Activated T-cell treated with anti-CD3 and anti-CD28 coated beads, Interleukin-2, amount 50 U/mL, for 24 hours (primary cell): ENCODE results near the gene CDK11A.
"Not testable (repeated sequence)": the region's sequence is repeated elsewhere in the genome, so short reads cannot be mapped to it uniquely, and the experiment has no call there.

Experiments
- DNase-seq: peaks from one replicate; pipeline ENCODE4 v3.0.0-alpha.2; 2020
- H3K27ac Mint-ChIP-seq: 2 replicates; pipeline ENCODE4 v1.8.0; 2020; ENCODE audit warnings: mild to moderate bottlenecking, mixed read lengths
- H3K27me3 Mint-ChIP-seq: 2 replicates; pipeline ENCODE4 v1.8.0; 2020; ENCODE audit warnings: mixed read lengths
- H3K36me3 Mint-ChIP-seq: 2 replicates; pipeline ENCODE4 v1.8.0; 2020; ENCODE audit warnings: low read depth, mixed read lengths
- H3K4me1 Mint-ChIP-seq: 2 replicates; pipeline ENCODE4 v1.8.0; 2020; ENCODE audit warnings: low read depth, mixed read lengths
- H3K4me3 Mint-ChIP-seq: 2 replicates; pipeline ENCODE4 v1.8.0; 2020; ENCODE audit warnings: mild to moderate bottlenecking, moderate library complexity, mixed read lengths
- H3K9me3 Mint-ChIP-seq: 2 replicates; pipeline ENCODE4 v1.8.0; 2020; ENCODE audit warnings: mixed read lengths

The CDK11A gene

DNA sequence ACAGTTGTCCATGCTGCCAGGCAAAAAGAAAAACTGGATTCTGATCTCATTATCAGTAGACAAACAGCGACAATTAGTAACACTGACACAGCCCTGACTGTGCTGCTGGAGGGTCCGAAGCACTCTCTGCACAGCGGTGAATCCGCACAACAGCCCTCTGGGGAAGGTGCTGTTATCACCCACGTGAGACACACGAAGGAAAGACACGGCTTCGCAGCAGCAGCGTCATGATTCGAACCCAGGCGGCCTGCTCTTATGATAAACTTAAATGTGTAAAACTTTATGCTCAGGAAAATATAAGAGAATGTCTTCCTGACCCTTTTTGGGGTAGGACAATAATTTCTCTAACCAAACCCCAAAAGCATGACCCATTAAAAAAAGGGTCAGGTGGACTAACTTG, 18.4 kb upstream of the CDK11A start:
- DNase-seq, H3K9me3 Mint-ChIP-seq, H3K4me1 Mint-ChIP-seq, H3K27me3 Mint-ChIP-seq, H3K4me3 Mint-ChIP-seq: not testable (repeated sequence)
- peaks cover 18% of the 10 kb centered on the region for H3K36me3 Mint-ChIP-seq
- H3K27ac Mint-ChIP-seq, result peak overlapping the region; percentile 41

DNA sequence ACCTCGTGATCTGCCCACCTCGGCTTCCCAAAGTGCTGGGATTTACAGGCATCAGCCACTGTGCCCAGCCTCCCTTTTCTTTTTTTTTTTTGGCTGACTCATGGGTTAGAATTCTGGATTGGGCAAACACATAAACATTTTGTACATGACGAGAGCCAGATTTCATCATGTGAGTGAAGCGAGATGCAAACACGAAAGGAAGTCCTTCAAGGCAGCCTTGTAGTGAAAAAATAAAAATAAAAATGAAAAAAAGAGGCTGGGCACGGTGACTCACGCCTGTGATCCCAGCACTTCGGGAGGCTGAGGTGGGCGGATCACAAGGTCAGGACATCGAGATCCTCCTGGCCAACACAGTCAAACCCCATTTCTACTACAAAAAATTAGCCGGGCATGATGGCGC, 16.9 kb upstream of the CDK11A start:
- not testable (repeated sequence) for H3K27me3 Mint-ChIP-seq, DNase-seq, H3K4me3 Mint-ChIP-seq, H3K9me3 Mint-ChIP-seq, H3K4me1 Mint-ChIP-seq, H3K27ac Mint-ChIP-seq
- H3K36me3 Mint-ChIP-seq, result peaks cover 30% of the 10 kb centered on the region

DNA sequence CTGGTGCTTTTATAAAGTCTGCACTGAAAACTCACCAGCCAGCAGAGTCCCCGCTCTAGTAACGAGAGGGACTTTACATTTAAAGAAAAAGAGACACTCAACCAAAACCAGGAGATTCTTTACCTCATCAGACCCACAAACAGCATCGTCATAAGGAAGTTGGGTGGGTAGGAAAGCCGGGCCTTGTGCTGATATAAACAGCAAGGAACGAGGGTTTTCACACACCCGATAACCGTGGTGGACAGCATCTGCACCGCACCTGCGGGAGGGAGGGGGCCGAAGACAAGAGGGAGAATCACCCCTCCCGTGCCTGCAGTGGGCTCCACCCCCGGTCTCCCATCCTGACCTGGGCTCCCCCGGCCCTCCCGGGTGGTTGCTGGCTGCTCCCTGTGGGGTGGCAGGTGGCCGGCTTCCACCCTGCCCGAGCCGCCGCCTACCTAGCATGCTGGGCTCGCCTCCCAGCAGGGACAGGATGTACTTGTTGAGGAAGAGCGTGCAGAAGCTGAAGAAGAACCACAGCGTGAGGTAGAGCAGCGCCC, 14.7 kb upstream of the CDK11A start:
- H3K36me3 Mint-ChIP-seq, result peaks cover 43% of the 10 kb centered on the region
- not testable (repeated sequence) for H3K27ac Mint-ChIP-seq, H3K27me3 Mint-ChIP-seq, H3K9me3 Mint-ChIP-seq, H3K4me1 Mint-ChIP-seq, H3K4me3 Mint-ChIP-seq, DNase-seq

DNA sequence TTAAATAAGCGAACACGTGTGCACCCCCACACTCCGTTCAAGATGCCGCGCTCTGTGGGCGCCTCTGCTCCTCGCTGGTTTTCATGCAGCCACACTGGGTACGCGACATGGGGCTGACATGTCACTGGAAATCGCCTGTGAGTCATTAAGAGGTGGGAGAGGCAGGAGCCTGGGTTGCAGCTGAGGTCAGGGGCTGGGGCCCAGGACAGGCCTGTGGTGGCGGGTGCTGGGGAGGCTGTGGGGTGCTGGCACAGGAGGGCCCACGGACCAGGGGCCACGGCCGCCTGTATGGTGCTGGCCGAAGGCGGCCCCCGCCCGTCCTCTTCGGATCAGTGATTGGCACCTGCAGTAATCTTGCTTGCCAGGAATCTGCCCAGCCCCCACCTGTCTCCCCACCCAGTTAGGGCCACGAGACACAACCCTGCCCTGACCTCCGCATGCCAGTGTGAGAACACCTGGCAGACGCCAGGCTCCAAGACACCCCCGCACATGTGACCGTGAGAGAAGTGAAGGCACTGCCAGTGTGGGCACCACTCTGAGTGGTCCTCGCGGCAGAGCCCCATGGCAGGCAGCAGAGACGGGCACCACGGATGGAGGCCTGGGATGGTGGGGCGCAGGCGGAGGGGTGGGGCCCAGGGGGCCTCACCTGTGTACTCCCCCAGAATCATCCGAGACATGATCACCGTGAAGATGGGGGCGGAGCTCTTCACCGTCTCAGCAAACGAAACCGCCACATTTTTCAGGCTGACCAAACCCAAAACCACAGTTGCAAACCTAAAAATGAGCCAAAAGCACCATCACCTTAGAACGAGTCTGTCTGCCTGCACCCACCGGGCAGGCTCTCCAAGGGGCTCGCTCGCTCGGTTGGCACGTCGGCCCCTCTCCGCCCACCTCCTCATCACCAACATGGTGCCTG, 13.8 kb upstream of the CDK11A start:
- not testable (repeated sequence) for H3K9me3 Mint-ChIP-seq, H3K27me3 Mint-ChIP-seq, H3K4me3 Mint-ChIP-seq, DNase-seq, H3K4me1 Mint-ChIP-seq
- peaks cover 45% of the 10 kb centered on the region for H3K36me3 Mint-ChIP-seq
- H3K27ac Mint-ChIP-seq, result peak overlapping the region; percentile 73

DNA sequence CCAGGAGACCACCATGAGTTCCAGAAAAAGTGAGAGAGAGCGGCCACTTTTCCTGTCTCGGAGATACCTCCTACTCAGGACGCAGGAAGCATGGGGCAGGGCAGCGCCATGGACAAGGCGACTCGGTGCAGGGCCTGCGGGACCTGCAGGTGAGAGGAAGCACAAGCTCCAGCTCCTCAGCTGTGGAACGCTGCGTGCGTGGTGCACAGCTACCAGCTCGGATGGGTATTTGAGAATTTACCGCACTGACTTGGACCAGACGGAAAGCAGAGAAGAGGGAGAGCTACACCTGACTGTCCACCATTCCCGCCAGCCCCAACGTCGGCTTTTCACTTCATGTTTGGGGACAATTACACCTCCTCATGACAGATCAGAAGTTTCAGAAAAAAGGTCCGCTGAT, 8.2 kb upstream of the CDK11A start:
- no peaks in the 10 kb centered on the region for H3K27me3 Mint-ChIP-seq
- H3K4me1 Mint-ChIP-seq, result peaks cover 11% of the 10 kb centered on the region
- H3K4me3 Mint-ChIP-seq, result no peak overlapping the region
- peak; percentile 9 for DNase-seq
- peaks cover 55% of the 10 kb centered on the region for H3K36me3 Mint-ChIP-seq
- H3K9me3 Mint-ChIP-seq, result no peaks in the 10 kb centered on the region
- H3K27ac Mint-ChIP-seq, result no peak overlapping the region

GRCh38 chr1:1730870-1731269, 6.7 kb upstream of the CDK11A start:
- no peaks in the 10 kb centered on the region for H3K27me3 Mint-ChIP-seq
- H3K27ac Mint-ChIP-seq, result no peak overlapping the region

GRCh38 chr1:1730230-1730629, 6.1 kb upstream of the CDK11A start:
- Mint-ChIP-seq H3K4me1 (peaks cover 11% of the 10 kb centered on the region), H3K36me3 (peaks cover 40% of the 10 kb centered on the region)
- DNase-seq, H3K27ac Mint-ChIP-seq, H3K9me3 Mint-ChIP-seq, H3K27me3 Mint-ChIP-seq, H3K4me3 Mint-ChIP-seq: not testable (repeated sequence)

More at GRCh38 chr1:1730870-1731269, 6.7 kb upstream of the CDK11A start:
- Mint-ChIP-seq H3K36me3 (peaks cover 46% of the 10 kb centered on the region), H3K4me1 (peaks cover 11% of the 10 kb centered on the region), H3K4me3 (no peak overlapping the region), H3K9me3 (no peaks in the 10 kb centered on the region)
- peak; percentile 2 for DNase-seq

DNA sequence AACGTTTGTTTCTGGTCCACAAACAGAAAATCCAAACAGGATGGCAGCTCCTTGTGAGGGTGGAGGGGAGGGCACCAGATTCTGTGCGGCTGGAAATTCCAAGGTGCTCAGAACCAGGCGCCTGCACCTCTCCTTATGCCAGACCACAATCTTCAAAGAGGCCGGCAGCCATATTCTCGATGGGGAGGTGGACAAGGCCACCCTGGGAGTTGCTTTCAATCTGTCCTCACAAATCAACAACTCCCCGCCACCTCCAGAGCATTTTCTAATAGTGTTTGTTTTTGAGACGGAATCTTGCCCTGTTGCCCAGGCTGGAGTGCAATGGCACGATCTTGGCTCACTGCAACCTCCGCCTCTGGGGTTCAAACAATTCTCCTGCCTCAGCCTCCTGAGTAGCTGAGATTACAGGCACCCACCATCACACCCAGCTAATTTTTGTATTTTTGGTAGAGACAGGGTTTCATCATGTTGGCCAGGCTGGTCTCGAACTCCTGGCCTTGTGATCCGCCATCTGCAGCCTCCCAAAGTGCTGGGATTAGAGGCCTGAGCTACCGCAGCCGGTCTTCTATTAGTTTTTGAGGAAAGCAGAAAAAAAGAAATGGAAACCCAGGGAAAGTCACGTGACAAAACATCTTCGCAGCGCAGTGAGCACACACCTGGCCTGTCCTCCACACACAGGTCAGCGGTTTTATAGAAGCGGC, 5.1 kb upstream of the CDK11A start:
- peak overlapping the region; percentile 50 for H3K27ac Mint-ChIP-seq
- not testable (repeated sequence) for H3K4me3 Mint-ChIP-seq, H3K9me3 Mint-ChIP-seq, DNase-seq, H3K27me3 Mint-ChIP-seq
- H3K4me1 Mint-ChIP-seq, result peaks cover 11% of the 10 kb centered on the region
- peaks cover 38% of the 10 kb centered on the region for H3K36me3 Mint-ChIP-seq

- peaks cover 38% of the 10 kb centered on the region for H3K36me3 Mint-ChIP-seq
- H3K4me3 Mint-ChIP-seq, H3K9me3 Mint-ChIP-seq, H3K27me3 Mint-ChIP-seq, DNase-seq: not testable (repeated sequence)
- peak overlapping the region; percentile 83 for H3K27ac Mint-ChIP-seq
- H3K4me1 Mint-ChIP-seq, result peaks cover 11% of the 10 kb centered on the region
These were observed 4.3 kb upstream of the CDK11A start for GRCh38 chr1:1728308-1729005.

- DNase-seq, H3K27me3 Mint-ChIP-seq, H3K9me3 Mint-ChIP-seq, H3K4me3 Mint-ChIP-seq: not testable (repeated sequence)
- peak overlapping the region; percentile 74 for H3K27ac Mint-ChIP-seq
- peaks cover 11% of the 10 kb centered on the region for H3K4me1 Mint-ChIP-seq
- H3K36me3 Mint-ChIP-seq, result peaks cover 29% of the 10 kb centered on the region
These were observed 3.0 kb upstream of the CDK11A start for GRCh38 chr1:1727131-1727651.

- DNase-seq, H3K9me3 Mint-ChIP-seq, H3K27me3 Mint-ChIP-seq: not testable (repeated sequence)
- Mint-ChIP-seq H3K27ac (peak overlapping the region; percentile 82), H3K4me1 (peaks cover 18% of the 10 kb centered on the region), H3K36me3 (peaks cover 34% of the 10 kb centered on the region), H3K4me3 (peak overlapping the region; percentile 57)
These were observed 1.9 kb upstream of the CDK11A start for GRCh38 chr1:1726088-1726487.

DNA sequence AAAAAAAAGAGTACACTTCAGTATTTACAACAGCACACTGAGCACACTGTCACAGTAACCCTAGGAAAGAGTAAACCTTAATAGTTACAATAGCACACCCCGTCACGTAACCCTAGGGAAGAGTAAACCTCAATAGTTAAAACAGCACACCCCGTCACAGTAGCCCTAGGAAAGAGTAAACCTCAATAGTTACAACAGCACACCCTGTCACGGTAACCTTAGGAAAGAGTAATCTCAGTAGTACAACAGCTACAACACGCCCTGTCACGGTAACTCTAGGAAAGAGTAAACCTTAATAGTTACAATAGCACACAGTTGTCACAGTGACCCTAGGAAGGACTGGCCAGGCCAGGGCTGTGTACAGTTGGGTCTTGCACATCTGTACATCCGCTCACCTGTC, 3.0 kb downstream of the CDK11A start:
- Mint-ChIP-seq H3K9me3 (no peaks in the 10 kb centered on the region), H3K4me1 (peaks cover 7% of the 10 kb centered on the region), H3K27ac (peak overlapping the region; percentile 55), H3K27me3 (no peaks in the 10 kb centered on the region), H3K4me3 (no peak overlapping the region), H3K36me3 (peaks cover 59% of the 10 kb centered on the region)
- DNase-seq, result peak; percentile 1

DNA sequence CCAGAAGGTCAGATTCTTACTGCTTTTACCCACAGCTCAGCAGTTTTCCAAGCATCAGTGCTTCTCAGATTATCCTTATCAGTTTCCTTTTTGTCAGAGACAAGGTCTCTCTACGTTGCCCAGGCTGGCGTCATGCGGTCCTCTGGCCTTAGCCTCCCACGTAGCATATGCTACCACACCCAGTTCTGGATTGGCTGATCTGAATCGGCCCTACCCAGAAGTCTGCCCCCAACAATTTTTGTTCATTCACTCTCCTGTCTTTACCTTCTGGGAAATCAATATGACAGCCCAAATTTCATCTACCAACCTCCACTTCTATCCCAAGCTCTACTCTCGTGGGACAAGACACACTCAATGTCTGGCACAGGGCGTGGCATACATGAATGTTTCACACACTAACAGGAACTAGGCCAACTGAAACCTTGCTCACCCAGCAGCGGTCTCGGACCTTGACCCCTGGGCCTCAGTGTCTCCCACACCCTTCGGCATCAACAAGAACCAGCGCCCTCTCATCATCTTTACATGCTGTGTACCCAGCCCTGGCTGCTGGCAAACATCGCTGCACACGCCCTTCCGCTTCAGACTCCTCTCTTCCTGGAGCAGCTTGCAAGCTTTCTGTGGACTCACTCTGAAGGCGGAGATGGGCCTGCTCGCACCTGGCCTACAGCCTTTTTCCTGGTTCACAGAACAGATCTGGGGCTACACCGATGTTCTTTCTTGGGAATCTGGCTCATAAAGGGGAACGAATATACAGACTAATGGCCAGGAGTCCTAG, 8.9 kb downstream of the CDK11A start:
- H3K4me3 Mint-ChIP-seq, H3K27ac Mint-ChIP-seq, H3K4me1 Mint-ChIP-seq, DNase-seq, H3K9me3 Mint-ChIP-seq, H3K27me3 Mint-ChIP-seq: not testable (repeated sequence)
- H3K36me3 Mint-ChIP-seq, result peaks cover 50% of the 10 kb centered on the region

DNA sequence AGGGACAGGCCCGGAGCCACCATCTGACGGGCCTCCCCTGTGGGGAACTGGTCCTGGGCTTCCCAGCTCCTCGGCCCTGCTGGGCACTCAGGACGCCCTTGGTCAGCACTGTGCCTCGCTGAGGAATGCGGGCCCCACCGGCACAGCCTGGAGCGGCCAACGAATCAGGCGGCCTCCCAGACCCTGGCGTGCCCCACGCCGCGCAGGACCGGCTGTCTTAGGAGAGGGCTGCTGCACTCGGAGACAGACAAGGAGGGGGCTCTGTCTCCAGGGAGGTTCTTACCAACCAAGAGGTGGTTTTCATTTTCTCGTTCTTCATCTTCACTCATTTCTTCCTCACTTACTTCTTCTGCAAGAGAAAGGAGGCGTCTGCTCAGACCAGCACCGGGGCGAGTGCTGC, 16.3 kb downstream of the CDK11A start:
- H3K4me1 Mint-ChIP-seq, DNase-seq, H3K9me3 Mint-ChIP-seq, H3K4me3 Mint-ChIP-seq, H3K27me3 Mint-ChIP-seq, H3K27ac Mint-ChIP-seq: not testable (repeated sequence)
- peaks cover 21% of the 10 kb centered on the region for H3K36me3 Mint-ChIP-seq
